Myometrial cell (primary cell): ENCODE results near the gene SELENOP. TPM values are rescaled to one million over a fixed set of nuclear protein-coding genes. Genes with fewer than 3 reads are reported as not detected.

Experiments
- total RNA-seq: library from RNA; depleted of rRNA; stranded (reverse); fragments of >200 nt; gene quantifications from 2 replicates; pipeline ENCODE4 v1.2.3, GENCODE V29; 2015

Gene SELENOP, protein sequence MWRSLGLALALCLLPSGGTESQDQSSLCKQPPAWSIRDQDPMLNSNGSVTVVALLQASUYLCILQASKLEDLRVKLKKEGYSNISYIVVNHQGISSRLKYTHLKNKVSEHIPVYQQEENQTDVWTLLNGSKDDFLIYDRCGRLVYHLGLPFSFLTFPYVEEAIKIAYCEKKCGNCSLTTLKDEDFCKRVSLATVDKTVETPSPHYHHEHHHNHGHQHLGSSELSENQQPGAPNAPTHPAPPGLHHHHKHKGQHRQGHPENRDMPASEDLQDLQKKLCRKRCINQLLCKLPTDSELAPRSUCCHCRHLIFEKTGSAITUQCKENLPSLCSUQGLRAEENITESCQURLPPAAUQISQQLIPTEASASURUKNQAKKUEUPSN
- total RNA-seq = 62.8 and 69.8 TPM in 2 replicates

DNA sequence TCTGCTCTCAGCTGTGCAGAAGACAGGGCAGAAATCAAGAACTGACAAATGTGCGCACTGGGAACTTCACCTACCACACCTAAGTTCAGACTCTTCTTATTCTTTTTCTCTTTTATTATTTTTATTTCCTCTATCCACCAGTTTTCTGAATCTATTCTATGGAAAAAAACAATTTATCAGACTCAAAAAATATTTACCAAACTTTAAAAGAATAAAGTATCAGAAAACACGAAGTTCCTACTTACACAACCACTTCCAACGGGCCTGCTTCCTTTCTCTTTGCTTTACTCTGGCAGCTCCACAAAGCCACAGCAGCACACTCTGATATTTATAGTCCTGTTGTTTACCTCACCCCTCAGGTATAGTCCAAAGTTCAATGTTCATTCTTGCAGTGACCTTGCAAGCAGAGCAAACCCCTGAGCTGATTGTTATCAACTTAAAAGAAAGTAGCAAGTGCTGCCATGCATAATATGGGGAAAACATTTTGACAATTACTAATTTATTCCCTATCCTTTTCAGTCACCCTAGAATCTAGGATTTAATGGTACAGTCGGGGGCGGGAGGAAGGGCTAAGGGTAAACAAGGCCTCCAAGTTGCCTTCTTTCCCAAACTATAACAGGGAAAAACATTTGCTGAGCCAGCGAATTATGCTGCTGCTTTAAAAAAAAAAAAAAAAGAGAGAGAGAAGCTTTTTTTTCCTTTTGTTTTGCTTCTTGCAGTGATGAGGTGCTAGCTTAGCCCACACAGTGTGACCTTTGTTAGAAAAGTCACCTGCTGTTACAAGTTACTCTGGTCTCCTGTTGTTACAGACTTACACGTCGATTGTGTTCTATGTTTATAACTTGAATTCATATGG is at the start of gene SELENOP:
TSS of gene SELENOP (minus strand) at position 302 of the 856 bp plus-strand sequence. CDS start 3,539 bp downstream, outside the sequence.

DNA sequence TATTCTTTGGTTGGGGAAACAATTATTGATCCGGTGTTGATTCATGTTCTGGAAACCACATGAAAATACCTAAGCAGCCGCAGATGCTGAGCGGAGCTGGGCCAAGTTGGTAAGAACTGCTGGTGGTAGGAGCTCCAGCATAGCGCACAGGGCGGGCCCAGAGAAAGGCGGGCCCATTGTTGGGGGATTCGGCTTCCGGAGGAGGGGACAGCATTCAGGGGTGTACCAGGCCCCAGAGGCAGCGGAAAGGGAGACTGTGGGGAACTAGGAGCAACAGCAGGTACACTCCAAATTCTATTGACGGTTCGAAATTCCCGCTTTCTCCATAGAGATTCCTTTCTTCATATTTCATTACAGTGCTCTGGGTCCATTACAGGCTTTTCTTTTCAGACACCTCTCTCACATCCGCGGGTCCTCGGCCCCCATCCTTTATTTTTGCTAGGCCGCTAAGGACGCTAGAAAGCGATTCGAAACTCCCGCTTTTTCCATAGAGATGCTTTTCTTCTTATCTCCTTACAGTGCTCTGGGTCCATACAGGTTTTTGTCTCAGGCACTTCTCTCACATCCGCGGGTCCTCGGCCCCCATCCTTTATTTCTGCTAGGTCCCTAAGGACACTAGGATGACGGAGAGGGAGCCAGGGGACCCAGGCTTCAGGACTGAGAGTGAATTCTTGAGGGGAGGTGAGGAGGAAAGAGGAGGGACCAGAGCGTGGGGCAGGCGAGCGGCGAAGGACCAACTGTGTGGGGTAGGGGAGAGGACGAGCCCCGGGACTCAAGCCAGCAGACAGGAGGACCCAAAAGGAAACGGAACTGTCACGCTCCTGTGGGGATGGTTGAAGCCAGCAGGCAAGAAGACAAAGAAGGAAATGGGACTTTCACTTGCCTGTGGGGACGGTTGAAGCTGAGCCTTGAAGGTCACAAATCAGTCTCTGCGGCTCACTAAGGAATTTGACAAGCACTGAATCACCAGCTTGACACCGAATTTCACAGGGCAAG is 54.8 kb downstream of the SELENOP start, which contains the start of gene CCDC152:
TSS of gene CCDC152 (plus strand) at position 213 of the 996 bp plus-strand sequence. CDS start 2,304 bp downstream, outside the sequence.

Other genes starting within 250 kb of the SELENOP start
- gene CCDC152, start 55.1 kb downstream of the SELENOP start, total RNA-seq = 1.4 TPM in 2 replicates
- 0.53 TPM in 1 of 2 replicates, not detected in the other for gene ANXA2R, start 228.4 kb upstream of the SELENOP start, total RNA-seq